DMS114 treated with DMSO at 0.1 percent for 48 hours (cell line): ENCODE measurements around the gene EMX2.
"Not testable (repeated sequence)": the region's sequence is repeated elsewhere in the genome, so short reads cannot be mapped to it uniquely, and the experiment has no call there.

Source experiments
- DNase-seq: peaks from one replicate; lab custom pipeline; 2025; ENCODE audit not compliant: unreplicated experiment; lab: John Stamatoyannopoulos, UW

Gene EMX2

DNA sequence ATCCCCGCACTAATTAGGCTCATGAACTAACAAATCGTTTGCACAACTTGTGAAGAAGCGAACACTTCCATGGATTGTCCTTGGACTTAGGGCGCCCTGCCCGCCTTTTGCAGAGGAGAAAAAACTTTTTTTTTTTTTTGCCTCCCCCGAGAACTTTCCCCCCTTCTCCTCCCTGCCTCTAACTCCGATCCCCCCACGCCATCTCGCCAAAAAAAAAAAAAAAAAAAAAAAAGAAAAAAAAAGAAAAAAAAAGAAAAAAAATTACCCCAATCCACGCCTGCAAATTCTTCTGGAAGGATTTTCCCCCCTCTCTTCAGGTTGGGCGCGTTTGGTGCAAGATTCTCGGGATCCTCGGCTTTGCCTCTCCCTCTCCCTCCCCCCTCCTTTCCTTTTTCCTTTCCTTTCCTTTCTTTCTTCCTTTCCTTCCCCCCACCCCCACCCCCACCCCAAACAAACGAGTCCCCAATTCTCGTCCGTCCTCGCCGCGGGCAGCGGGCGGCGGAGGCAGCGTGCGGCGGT, at the start of gene EMX2:
Gene EMX2 (plus strand): TSS at position 41 of the 519 bp plus-strand sequence. CDS start 522 bp downstream, outside the sequence.
- no peak for DNase-seq

DNA sequence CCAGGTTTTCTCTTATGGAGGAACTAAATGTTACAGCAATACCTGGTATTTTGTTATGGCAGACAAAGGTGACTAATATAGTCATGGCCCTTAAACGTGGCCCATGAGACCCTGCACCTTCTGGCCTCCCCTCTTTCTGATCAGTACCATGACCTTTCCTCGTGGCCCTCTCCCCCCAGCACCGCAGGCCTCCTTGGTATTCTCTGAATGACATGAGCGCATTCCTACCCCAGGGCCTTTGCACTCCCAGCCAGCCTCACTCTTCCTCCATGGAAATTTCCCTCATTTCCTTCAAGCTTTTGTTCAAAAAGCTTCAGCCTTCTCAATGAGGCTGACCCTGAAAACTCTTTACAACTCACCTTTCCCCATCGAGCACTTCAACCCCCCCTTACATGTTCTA, 46.5 kb upstream of the EMX2 start:
- DNase-seq, result no peak

DNA sequence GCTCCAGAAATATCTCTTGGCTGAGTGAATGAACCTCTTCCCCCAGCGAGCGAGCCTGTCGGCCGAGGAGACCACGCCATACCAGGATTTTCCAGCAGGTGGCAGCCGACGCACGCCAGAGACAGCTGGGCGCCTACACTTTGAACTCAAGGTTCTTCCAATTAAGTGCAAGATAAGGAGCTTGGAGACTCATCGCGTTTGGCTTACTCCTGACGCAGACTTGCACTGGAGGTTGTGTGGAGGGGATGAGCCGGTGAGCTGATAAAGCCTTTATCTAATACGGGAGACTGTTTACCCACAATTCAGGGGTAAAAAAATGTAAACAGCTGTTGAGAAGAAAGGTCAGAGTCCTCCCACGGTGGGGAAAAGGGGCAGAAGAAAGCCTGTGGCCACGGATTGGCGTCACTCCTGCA, 45.9 kb upstream of the EMX2 start:
- DNase-seq, result peak; percentile 55

GRCh38 chr10:117497736-117498135, 44.8 kb upstream of the EMX2 start:
- DNase-seq, result no peak

GRCh38 chr10:117499248-117500105, 43.1 kb upstream of the EMX2 start:
- DNase-seq, result no peak

GRCh38 chr10:117500456-117500855, 42.1 kb upstream of the EMX2 start:
- DNase-seq, result no peak

DNA sequence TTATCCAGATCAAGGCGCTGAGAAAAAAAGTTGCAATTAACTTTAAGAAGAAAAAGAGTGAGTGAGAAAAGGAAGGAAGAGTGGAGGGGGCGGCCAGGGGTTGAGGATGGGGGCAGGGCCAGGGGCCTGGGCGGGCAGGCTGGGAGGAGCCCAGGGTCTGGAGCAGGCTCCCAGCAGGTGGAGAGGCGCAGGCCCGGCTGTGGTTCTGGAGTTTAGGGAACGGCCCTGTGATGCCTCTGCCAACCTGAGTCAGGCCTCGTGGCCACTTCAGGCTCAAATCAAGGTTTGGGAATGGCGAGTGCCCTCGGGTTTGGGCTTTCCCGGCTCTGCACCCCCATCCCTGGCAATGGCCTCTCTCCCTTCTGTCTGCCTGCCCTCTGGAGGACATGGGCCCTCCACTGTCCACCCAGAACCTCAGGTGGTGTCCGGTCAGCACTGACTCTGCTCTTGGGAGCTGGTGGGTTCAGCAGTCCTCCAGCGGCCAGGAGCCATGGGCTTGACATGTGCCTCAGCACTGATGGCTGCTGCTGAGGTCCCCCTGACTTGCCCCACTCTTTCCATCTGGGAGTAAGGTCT, 41.0 kb upstream of the EMX2 start:
- DNase-seq, result no peak

GRCh38 chr10:117502421-117503243, 39.9 kb upstream of the EMX2 start:
- no peak for DNase-seq

GRCh38 chr10:117503244-117504205, 39.0 kb upstream of the EMX2 start:
- DNase-seq, result no peak

GRCh38 chr10:117504562-117504961, 38.0 kb upstream of the EMX2 start:
- DNase-seq, result no peak

- DNase-seq, result not testable (repeated sequence)
Observed at GRCh38 chr10:117507081-117507480, 35.5 kb upstream of the EMX2 start.

DNA sequence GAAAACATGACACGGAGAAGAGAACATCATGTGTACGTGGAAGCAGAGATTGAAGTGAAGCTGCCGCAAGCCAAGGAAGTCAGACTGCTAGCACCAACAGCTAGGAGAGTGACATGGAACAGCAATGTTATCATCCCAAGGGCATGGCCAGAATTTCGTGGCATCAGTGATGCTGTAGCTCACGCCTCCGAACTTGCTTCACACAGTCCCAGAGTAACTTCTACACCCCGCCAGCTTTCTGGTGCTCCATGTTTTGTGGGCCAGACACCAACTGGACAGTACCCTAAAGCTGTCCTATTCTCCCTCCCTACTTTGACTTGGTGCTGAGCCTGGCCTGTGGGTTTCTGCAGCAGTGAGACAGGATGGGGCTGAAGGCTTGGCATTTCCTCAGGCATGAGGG, 33.0 kb upstream of the EMX2 start:
- DNase-seq, result no peak

- no peak for DNase-seq
Observed at GRCh38 chr10:117511601-117512390, 30.8 kb upstream of the EMX2 start.

- DNase-seq, result no peak
Observed at GRCh38 chr10:117514971-117515370, 27.6 kb upstream of the EMX2 start.

DNA sequence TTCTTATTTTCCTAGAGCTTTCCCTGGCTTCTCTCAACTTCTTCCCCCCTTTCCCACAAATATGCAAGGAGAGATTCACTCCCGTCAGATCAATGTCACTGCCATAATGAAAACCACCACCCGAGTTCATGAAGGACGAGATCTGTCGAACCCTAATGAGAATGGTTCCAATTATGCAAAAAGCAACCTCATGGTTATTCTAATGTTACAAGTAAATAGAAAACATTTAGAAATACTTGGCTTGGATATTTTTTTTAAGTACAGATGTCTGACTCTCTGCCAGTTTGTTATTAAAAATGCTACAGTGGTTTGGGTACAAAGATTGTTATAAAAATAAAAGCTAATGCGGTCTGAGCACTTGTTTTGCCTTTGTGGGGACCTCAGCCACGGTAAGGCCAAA, 25.9 kb upstream of the EMX2 start:
- DNase-seq, result no peak

DNA sequence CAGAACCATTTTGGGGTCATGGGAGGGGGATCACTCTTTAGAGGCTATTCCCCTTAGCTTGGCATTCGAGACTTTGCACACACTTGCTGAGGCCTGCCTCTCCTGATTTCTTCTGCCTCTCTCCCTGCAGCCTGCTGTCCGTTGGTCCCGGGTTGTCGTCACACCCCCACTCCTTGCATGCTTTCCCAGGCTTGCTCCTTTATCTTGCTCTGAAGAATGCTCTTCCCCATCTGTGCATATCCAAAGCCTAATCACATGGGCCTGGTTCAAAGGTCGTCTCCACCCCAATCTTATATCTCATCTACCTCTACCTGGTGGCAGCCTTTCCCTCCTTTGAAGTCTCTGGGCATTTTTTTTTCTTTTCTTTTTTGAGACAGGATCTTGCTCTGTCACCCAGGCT, 24.3 kb upstream of the EMX2 start:
- no peak for DNase-seq

GRCh38 chr10:117519286-117519685, 23.3 kb upstream of the EMX2 start:
- no peak for DNase-seq

- DNase-seq, result no peak
Observed at GRCh38 chr10:117519879-117520278, 22.7 kb upstream of the EMX2 start.

GRCh38 chr10:117530791-117531190, 11.8 kb upstream of the EMX2 start:
- no peak for DNase-seq
